ENCODE data around the gene ZNF628.

Gene ZNF628

GRCh38 chr19:55472463-55472862, 4.0 kb upstream of the ZNF628 start (continued):
- TF ChIP-seq ZNF565 (CRISPR knock-in tag; conservative IDR thresholded peaks at IDR 0.05; ENCODE audit: low read depth) = no peak
- no peak for TF ChIP-seq ISL1 (CRISPR knock-in tag; IDR thresholded peaks at IDR 0.05)
- no peak for TF ChIP-seq ZNF8 (CRISPR knock-in tag; IDR thresholded peaks at IDR 0.05)
- TF ChIP-seq OSR1 (CRISPR knock-in tag; IDR thresholded peaks at IDR 0.05) = no peak

- TF ChIP-seq TCF4 (CRISPR knock-in tag; IDR thresholded peaks at IDR 0.05; ENCODE audit: borderline replicate concordance) = no peak
- no peak for TF ChIP-seq PPARA (CRISPR knock-in tag; IDR thresholded peaks at IDR 0.05; ENCODE audit: borderline replicate concordance)
- TF ChIP-seq ZFP30 (CRISPR knock-in tag; IDR thresholded peaks at IDR 0.05) = no peak
- no peak for TF ChIP-seq RARB (CRISPR knock-in tag; IDR thresholded peaks at IDR 0.05)
- TF ChIP-seq ISL1 (CRISPR knock-in tag; IDR thresholded peaks at IDR 0.05) = no peak
- TF ChIP-seq GLIS3 (CRISPR knock-in tag; IDR thresholded peaks at IDR 0.05) = no peak
- no peak for ATAC-seq
Observed at GRCh38 chr19:55473225-55474012, 3.0 kb upstream of the ZNF628 start.

- TF ChIP-seq BACH2 (CRISPR knock-in tag; IDR thresholded peaks at IDR 0.05; ENCODE audit: borderline replicate concordance) (no peak), POU6F1 (CRISPR knock-in tag; IDR thresholded peaks at IDR 0.05; ENCODE audit: borderline replicate concordance, low read depth) (no peak)
- no peak for ATAC-seq
Observed at GRCh38 chr19:55474269-55475265, 1.9 kb upstream of the ZNF628 start.

GRCh38 chr19:55477905-55478304, 1.5 kb downstream of the ZNF628 start:
- TF ChIP-seq POU6F1 (CRISPR knock-in tag; IDR thresholded peaks at IDR 0.05; ENCODE audit: borderline replicate concordance, low read depth) (no peak), ZFP3 (CRISPR knock-in tag; IDR thresholded peaks at IDR 0.05) (no peak), ZC3H10 (CRISPR knock-in tag; IDR thresholded peaks at IDR 0.05) (no peak), BACH2 (CRISPR knock-in tag; IDR thresholded peaks at IDR 0.05; ENCODE audit: borderline replicate concordance) (no peak), PPARA (CRISPR knock-in tag; IDR thresholded peaks at IDR 0.05; ENCODE audit: borderline replicate concordance) (no peak), ZNF70 (CRISPR knock-in tag; IDR thresholded peaks at IDR 0.05) (no peak), TOX (CRISPR knock-in tag; IDR thresholded peaks at IDR 0.05; ENCODE audit: borderline replicate concordance) (no peak), ESRRG (CRISPR knock-in tag; IDR thresholded peaks at IDR 0.05) (no peak), RARB (CRISPR knock-in tag; IDR thresholded peaks at IDR 0.05) (no peak), SNAI2 (CRISPR knock-in tag; IDR thresholded peaks at IDR 0.05) (no peak), ZNF8 (CRISPR knock-in tag; IDR thresholded peaks at IDR 0.05) (no peak), TCF4 (CRISPR knock-in tag; IDR thresholded peaks at IDR 0.05; ENCODE audit: borderline replicate concordance) (no peak), ARNTL (CRISPR knock-in tag; IDR thresholded peaks at IDR 0.05; ENCODE audit: borderline replicate concordance, low read depth) (no peak), CSRNP3 (CRISPR knock-in tag; IDR thresholded peaks at IDR 0.05) (no peak), CSDC2 (CRISPR knock-in tag; IDR thresholded peaks at IDR 0.05) (no peak), OSR1 (CRISPR knock-in tag; IDR thresholded peaks at IDR 0.05) (no peak), ISL1 (CRISPR knock-in tag; IDR thresholded peaks at IDR 0.05) (no peak), PATZ1 (CRISPR knock-in tag; IDR thresholded peaks at IDR 0.05; ENCODE audit: borderline replicate concordance) (no peak)
- ATAC-seq = no peak

Measured in SK-N-SH treated with all-trans-retinoic acid at 6 μM for 48 hours (cell line).